ENCODE data around the gene CSH2. TPM values are rescaled to one million over a fixed set of nuclear protein-coding genes. Genes with fewer than 3 reads are reported as not detected.

Gene CSH2
- total and polyA plus RNA-seq, 9 of the 15 experiments (the other 6 are each of a cell fraction or from before 2014, with no cell fraction given), result not detected

DNA sequence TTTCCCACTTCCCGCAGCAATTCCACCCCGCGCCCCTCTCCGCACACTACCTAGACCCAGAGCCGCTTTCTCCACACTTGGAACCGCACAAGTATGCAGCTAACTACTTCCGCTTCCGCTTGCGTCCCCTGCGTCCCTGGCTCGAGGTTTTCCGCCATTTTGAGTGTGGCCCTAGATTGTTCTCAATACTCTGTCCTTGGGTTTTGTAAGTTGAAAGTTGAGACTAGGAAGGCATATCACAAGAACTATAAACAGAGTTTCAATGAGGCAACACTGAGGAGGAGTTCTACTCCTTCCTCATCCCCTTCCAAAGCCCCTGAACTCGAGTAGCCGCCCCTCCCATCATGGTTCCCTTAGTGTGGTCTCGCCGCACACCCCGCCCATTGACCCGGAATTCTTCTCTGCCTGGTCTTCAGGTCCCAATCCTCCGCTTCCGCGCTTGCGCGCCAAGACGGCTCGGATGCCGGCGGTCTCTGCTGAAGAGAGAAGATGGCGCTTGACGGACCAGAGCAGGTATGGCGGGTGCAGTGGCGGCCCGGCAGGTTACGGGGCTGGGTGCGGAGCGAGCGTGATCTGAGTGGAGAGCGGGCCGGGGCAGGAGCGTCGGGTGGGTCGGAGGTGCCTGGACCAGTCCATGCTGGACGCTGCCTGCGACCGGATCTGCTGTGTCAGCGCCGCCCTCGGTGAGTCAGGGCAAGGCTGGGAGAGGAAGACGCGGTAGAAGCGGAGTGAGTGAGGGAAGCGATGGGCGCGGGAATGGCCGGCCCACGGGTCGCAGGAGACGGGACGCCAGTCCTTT is 46.3 kb downstream of the CSH2 start, which contains the start of the genes FTSJ3 and PSMC5 (continued):
- TF ChIP-seq, protein P1, sequence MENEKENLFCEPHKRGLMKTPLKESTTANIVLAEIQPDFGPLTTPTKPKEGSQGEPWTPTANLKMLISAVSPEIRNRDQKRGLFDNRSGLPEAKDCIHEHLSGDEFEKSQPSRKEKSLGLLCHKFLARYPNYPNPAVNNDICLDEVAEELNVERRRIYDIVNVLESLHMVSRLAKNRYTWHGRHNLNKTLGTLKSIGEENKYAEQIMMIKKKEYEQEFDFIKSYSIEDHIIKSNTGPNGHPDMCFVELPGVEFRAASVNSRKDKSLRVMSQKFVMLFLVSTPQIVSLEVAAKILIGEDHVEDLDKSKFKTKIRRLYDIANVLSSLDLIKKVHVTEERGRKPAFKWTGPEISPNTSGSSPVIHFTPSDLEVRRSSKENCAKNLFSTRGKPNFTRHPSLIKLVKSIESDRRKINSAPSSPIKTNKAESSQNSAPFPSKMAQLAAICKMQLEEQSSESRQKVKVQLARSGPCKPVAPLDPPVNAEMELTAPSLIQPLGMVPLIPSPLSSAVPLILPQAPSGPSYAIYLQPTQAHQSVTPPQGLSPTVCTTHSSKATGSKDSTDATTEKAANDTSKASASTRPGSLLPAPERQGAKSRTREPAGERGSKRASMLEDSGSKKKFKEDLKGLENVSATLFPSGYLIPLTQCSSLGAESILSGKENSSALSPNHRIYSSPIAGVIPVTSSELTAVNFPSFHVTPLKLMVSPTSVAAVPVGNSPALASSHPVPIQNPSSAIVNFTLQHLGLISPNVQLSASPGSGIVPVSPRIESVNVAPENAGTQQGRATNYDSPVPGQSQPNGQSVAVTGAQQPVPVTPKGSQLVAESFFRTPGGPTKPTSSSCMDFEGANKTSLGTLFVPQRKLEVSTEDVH (IDR thresholded peaks at IDR 0.05; ENCODE audit: low read depth, partially characterized antibody), result peak; percentile 95
- TF ChIP-seq, protein P2, sequence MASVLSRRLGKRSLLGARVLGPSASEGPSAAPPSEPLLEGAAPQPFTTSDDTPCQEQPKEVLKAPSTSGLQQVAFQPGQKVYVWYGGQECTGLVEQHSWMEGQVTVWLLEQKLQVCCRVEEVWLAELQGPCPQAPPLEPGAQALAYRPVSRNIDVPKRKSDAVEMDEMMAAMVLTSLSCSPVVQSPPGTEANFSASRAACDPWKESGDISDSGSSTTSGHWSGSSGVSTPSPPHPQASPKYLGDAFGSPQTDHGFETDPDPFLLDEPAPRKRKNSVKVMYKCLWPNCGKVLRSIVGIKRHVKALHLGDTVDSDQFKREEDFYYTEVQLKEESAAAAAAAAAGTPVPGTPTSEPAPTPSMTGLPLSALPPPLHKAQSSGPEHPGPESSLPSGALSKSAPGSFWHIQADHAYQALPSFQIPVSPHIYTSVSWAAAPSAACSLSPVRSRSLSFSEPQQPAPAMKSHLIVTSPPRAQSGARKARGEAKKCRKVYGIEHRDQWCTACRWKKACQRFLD (CRISPR knock-in tag; IDR thresholded peaks at IDR 0.05), result peak; percentile 69; the same call in 1 of the 2 replicates
- TF ChIP-seq, protein P3, sequence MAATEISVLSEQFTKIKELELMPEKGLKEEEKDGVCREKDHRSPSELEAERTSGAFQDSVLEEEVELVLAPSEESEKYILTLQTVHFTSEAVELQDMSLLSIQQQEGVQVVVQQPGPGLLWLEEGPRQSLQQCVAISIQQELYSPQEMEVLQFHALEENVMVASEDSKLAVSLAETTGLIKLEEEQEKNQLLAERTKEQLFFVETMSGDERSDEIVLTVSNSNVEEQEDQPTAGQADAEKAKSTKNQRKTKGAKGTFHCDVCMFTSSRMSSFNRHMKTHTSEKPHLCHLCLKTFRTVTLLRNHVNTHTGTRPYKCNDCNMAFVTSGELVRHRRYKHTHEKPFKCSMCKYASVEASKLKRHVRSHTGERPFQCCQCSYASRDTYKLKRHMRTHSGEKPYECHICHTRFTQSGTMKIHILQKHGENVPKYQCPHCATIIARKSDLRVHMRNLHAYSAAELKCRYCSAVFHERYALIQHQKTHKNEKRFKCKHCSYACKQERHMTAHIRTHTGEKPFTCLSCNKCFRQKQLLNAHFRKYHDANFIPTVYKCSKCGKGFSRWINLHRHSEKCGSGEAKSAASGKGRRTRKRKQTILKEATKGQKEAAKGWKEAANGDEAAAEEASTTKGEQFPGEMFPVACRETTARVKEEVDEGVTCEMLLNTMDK (IDR thresholded peaks at IDR 0.05; ENCODE audit: borderline replicate concordance, insufficient read depth, low read depth, low read length, poor library complexity, severe bottlenecking), result peak; percentile 71
- peak; percentile 94 for TF ChIP-seq SP1 (CRISPR knock-in tag; IDR thresholded peaks at IDR 0.05)
- peak in 1 of 2 experiments; percentile 68; a peak in 3 of 4 replicates for TF ChIP-seq RCOR1 (IDR thresholded peaks at IDR 0.05; ENCODE audit: borderline replicate concordance in 1 of 2, low read depth in 2 of 2, low read length in 2 of 2)
- peak in 1 of 2 experiments; percentile 75; a peak in 1 of 4 replicates for TF ChIP-seq TEAD1 (CRISPR knock-in tag; IDR thresholded peaks at IDR 0.05)
- no peak; a peak in 1 of 4 replicates for TF ChIP-seq NONO (IDR thresholded peaks at IDR 0.05; ENCODE audit: low read depth in 2 of 2, low read length in 1 of 2)
- TF ChIP-seq SMARCB1 (IDR thresholded peaks at IDR 0.05; ENCODE audit: insufficient read length, low read depth), result no peak
- TF ChIP-seq NFE2 (IDR thresholded peaks at IDR 0.05; ENCODE audit: low read depth), result peak; percentile 86
- no peak for TF ChIP-seq PHB2 (IDR thresholded peaks at IDR 0.05; ENCODE audit: low read depth)
- no peak for TF ChIP-seq DACH1 (IDR thresholded peaks at IDR 0.05; ENCODE audit: partially characterized antibody)
- no peak for TF ChIP-seq SRSF9 (IDR thresholded peaks at IDR 0.05; ENCODE audit: borderline replicate concordance, low read depth, low read length)
- no peak for TF ChIP-seq ZSCAN29 (IDR thresholded peaks at IDR 0.05)
- TF ChIP-seq, protein P4, sequence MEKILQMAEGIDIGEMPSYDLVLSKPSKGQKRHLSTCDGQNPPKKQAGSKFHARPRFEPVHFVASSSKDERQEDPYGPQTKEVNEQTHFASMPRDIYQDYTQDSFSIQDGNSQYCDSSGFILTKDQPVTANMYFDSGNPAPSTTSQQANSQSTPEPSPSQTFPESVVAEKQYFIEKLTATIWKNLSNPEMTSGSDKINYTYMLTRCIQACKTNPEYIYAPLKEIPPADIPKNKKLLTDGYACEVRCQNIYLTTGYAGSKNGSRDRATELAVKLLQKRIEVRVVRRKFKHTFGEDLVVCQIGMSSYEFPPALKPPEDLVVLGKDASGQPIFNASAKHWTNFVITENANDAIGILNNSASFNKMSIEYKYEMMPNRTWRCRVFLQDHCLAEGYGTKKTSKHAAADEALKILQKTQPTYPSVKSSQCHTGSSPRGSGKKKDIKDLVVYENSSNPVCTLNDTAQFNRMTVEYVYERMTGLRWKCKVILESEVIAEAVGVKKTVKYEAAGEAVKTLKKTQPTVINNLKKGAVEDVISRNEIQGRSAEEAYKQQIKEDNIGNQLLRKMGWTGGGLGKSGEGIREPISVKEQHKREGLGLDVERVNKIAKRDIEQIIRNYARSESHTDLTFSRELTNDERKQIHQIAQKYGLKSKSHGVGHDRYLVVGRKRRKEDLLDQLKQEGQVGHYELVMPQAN (IDR thresholded peaks at IDR 0.05; ENCODE audit: borderline replicate concordance), result peak; percentile 90

All from K562 (cell line).